ENCODE measurements around the gene ZNF780B.

GRCh38 chr19:40078377-40078776 lies 22.3 kb upstream of the ZNF780B start:
- no peak for TF ChIP-seq ZNF565 (CRISPR knock-in tag; conservative IDR thresholded peaks at IDR 0.05; ENCODE audit: low read depth)
- TF ChIP-seq GLIS3 (CRISPR knock-in tag; IDR thresholded peaks at IDR 0.05) = no peak
- no peak for TF ChIP-seq ARNTL (CRISPR knock-in tag; IDR thresholded peaks at IDR 0.05; ENCODE audit: borderline replicate concordance, low read depth)
- TF ChIP-seq PATZ1 (CRISPR knock-in tag; IDR thresholded peaks at IDR 0.05; ENCODE audit: borderline replicate concordance) = no peak
- no peak for TF ChIP-seq ZFP30 (CRISPR knock-in tag; IDR thresholded peaks at IDR 0.05)
- no peak for TF ChIP-seq ZNF8 (CRISPR knock-in tag; IDR thresholded peaks at IDR 0.05)
- TF ChIP-seq RARB (CRISPR knock-in tag; IDR thresholded peaks at IDR 0.05) = no peak
- no peak for TF ChIP-seq TOX (CRISPR knock-in tag; IDR thresholded peaks at IDR 0.05; ENCODE audit: borderline replicate concordance)
- no peak for TF ChIP-seq TCF4 (CRISPR knock-in tag; IDR thresholded peaks at IDR 0.05; ENCODE audit: borderline replicate concordance)
- no peak for TF ChIP-seq ZFP3 (CRISPR knock-in tag; IDR thresholded peaks at IDR 0.05)
- TF ChIP-seq ZNF70 (CRISPR knock-in tag; IDR thresholded peaks at IDR 0.05) = no peak
